RWPE2 (cell line): ENCODE measurements around the gene HNRNPA2B1.

Experiments
- ATAC-seq: fragments of 200-7000 bp; cut with Tn5 transposase; 3 replicates; pipeline ENCODE4 v1.9.1; 2021; ENCODE audit warnings: low read depth
- DNase-seq: peaks from one replicate; pipeline ENCODE4 v3.0.0-alpha.2; 2020; ENCODE audit warnings: low spot score
- H3K27ac ChIP-seq: fragments of 450-650 bp; 2 replicates; pipeline ENCODE4 v1.5.1; 2017; ENCODE audit warnings: mild to moderate bottlenecking; ENCODE audit not compliant: poor library complexity, severe bottlenecking
- H3K27me3 ChIP-seq: fragments of 250-450 bp; sonication (Bioruptor Pico); 2 replicates; pipeline ENCODE4 v1.5.1; 2021; ENCODE audit warnings: mild to moderate bottlenecking, moderate library complexity; ENCODE audit not compliant: insufficient read depth, poor library complexity, severe bottlenecking
- H3K36me3 ChIP-seq: fragments of 250-450 bp; sonication (Bioruptor Pico); 2 replicates; pipeline ENCODE4 v1.5.1; 2020; ENCODE audit warnings: low read depth, mild to moderate bottlenecking, moderate library complexity
- H3K4me1 ChIP-seq: fragments of 250-450 bp; sonication (Bioruptor Pico); 2 replicates; pipeline ENCODE4 v1.5.1; 2021; ENCODE audit warnings: mild to moderate bottlenecking, moderate library complexity; ENCODE audit not compliant: insufficient read depth, poor library complexity, severe bottlenecking
- H3K4me3 ChIP-seq: fragments of 250-450 bp; sonication (Bioruptor Pico); 2 replicates; pipeline ENCODE4 v1.5.1; 2021; ENCODE audit warnings: mild to moderate bottlenecking, moderate library complexity; ENCODE audit not compliant: severe bottlenecking
- H3K9me3 ChIP-seq: fragments of 250-450 bp; sonication (Bioruptor Pico); 2 replicates; pipeline ENCODE4 v1.5.1; 2021; ENCODE audit warnings: mild to moderate bottlenecking, moderate library complexity; ENCODE audit not compliant: severe bottlenecking
- CTCF ChIP-seq: fragments of 450-650 bp; IDR thresholded peaks from one replicate; pipeline ENCODE4 v1.5.1; 2017; ENCODE audit warnings: mild to moderate bottlenecking, moderate library complexity; ENCODE audit not compliant: poor library complexity, severe bottlenecking

The HNRNPA2B1 gene

GRCh38 chr7:26144184-26145080, 56.1 kb downstream of the HNRNPA2B1 start:
- TF ChIP-seq CTCF = no peak
- DNase-seq (no peak), ATAC-seq (no peak)
- Histone ChIP-seq H3K4me1 (no peaks in the 10 kb centered on the region), H3K27ac (no peak overlapping the region), H3K27me3 (no peaks in the 10 kb centered on the region), H3K36me3 (no peaks in the 10 kb centered on the region), H3K9me3 (no peaks in the 10 kb centered on the region), H3K4me3 (no peak overlapping the region)

- H3K4me1 ChIP-seq = no peaks in the 10 kb centered on the region
- no peak for TF ChIP-seq CTCF
These were observed 57.1 kb downstream of the HNRNPA2B1 start for GRCh38 chr7:26143298-26144048.

GRCh38 chr7:26141077-26141476, 59.5 kb downstream of the HNRNPA2B1 start:
- no peak overlapping the region for H3K27ac ChIP-seq
- no peak for TF ChIP-seq CTCF
- no peaks in the 10 kb centered on the region for H3K36me3 ChIP-seq
- DNase-seq (no peak), ATAC-seq (no peak)
- H3K27me3 ChIP-seq = no peaks in the 10 kb centered on the region
- no peaks in the 10 kb centered on the region for H3K9me3 ChIP-seq
- H3K4me3 ChIP-seq = no peak overlapping the region
- no peaks in the 10 kb centered on the region for H3K4me1 ChIP-seq

More at GRCh38 chr7:26143298-26144048, 57.1 kb downstream of the HNRNPA2B1 start:
- Histone ChIP-seq H3K27ac (no peak overlapping the region), H3K9me3 (no peaks in the 10 kb centered on the region), H3K36me3 (no peaks in the 10 kb centered on the region), H3K4me3 (no peak overlapping the region), H3K27me3 (no peaks in the 10 kb centered on the region)
- DNase-seq = no peak
- ATAC-seq = peak; percentile 68

- Histone ChIP-seq H3K36me3 (no peaks in the 10 kb centered on the region), H3K9me3 (no peaks in the 10 kb centered on the region)
- ATAC-seq = no peak
These were observed 60.2 kb downstream of the HNRNPA2B1 start for GRCh38 chr7:26140380-26140779.

More at GRCh38 chr7:26140380-26140779, 60.2 kb downstream of the HNRNPA2B1 start:
- H3K4me1 ChIP-seq = no peaks in the 10 kb centered on the region
- H3K4me3 ChIP-seq = no peak overlapping the region
- H3K27ac ChIP-seq = no peak overlapping the region
- TF ChIP-seq CTCF = no peak
- DNase-seq = no peak
- no peaks in the 10 kb centered on the region for H3K27me3 ChIP-seq
